GM19463 (cell line): ENCODE measurements around the gene PATE1.
"Not testable (repeated sequence)": the region's sequence is repeated elsewhere in the genome, so short reads cannot be mapped to it uniquely, and the experiment has no call there.

ENCODE experiments used
- ATAC-seq: cut with Tn5 transposase; IDR thresholded peaks from one replicate; pipeline ENCODE4 v1.9.1; 2021; ENCODE audit warnings: mild to moderate bottlenecking, moderate library complexity; ENCODE audit not compliant: unreplicated experiment

PATE1 gene

DNA sequence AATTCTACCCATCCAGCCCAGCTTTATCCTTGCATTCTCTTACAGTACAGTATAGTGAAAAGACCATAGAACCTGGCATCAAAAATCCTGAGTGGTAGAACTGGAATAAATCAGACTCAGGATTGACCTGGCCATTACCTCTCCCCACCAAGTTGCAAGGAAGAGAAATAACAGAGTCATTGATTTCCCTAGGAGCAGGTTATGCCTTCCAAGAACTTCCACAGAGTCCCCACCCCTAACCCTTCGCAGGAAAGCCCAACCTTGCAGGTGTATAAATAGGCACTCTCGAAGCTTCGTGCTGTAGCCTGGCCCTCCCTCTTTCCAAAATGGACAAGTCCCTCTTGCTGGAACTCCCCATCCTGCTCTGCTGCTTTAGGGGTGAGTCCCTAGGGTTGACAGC lies at the start of gene PATE1:
Gene PATE1 (plus strand): TSS at position 301 of the 400 bp plus-strand sequence. CDS start 26 bp downstream, at position 327.
- no peak for ATAC-seq

DNA sequence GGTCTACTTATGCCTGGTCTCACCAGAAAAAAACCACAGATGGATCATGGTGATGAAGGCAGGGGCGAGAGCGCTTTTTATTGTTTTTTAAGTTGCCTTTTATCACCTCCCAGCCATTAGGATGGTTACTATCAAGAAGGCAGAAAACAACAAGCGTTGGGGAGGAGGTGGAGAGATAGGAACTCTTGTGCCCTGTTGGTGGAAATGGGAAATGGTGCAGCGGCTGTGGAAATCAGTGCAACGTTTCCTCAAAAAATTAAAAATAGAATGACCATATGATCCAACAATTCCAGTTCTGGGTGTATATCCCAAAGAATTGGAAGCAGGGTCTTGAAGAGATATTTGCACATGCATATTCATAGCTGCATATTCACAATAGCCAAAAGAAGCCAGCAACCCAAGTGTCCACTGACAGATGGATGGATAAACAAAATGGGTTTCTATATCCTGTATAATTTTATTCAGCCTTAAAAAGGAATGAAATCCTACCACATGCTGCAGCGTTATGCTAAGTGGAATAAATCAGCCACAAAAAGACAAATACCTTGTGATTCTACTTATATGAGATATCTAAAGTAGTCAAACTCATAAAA lies 45.0 kb upstream of the PATE1 start:
- no peak for ATAC-seq

- no peak for ATAC-seq
Measured at GRCh38 chr11:125701858-125702621, 44.0 kb upstream of the PATE1 start.

GRCh38 chr11:125704686-125705085 lies 41.4 kb upstream of the PATE1 start:
- not testable (repeated sequence) for ATAC-seq

DNA sequence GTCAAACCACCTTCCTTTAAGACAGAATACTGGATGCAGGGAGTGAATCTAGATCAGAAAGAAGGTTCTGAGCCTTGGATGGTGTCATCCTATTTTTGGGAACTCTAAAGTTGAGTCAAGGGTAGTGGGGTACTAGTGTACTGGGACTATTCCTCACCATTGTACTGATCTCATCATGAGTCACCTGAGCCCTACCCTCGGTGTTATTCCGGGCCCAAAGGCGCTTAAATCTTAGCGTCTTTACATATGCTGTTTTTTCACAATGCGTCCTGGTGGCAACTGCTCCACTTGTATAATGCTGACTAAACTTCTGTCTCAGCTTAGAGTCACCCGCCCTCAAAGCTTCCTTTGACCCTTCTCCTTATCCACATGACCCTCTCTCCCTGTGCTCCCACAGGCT lies 25.3 kb upstream of the PATE1 start:
- no peak for ATAC-seq

DNA sequence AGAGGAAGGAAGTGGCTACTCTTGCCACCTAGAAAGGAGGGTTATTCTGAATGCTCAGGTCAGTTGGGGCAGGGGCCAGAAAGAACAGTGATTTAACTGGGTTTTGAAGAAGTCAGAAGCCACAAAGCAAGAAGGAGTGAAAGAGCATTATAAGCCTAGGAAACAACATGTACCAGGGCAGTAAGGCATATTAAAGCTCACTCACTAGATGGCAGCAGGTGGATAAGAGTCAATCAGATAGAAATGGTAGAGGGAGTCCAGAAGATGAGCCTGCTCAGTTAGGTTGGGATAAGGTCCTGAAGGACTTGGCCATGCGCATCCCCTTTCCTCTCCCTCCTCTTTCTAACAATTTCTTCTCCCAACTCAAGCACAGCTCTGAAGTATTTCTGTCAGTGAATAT lies 22.0 kb upstream of the PATE1 start:
- no peak for ATAC-seq

DNA sequence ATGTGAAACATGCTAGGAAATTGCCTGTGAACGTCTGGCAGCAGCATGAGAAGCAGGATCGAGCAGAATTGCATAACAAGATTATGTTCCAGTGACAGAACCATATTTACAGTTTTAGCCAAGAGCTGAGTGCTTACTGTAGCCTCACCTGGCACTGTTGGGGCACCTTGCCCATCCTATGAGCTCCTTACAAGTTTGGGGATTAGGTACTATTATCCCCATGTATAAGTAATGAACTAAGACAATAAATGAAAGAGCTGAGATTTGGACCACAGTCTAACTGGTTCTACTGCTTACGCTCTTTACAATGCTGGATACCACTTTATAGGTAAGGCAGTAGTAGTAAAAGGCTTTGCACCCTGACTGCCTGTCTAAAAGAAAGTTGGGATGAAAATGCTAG lies 17.1 kb upstream of the PATE1 start:
- ATAC-seq: no peak

- no peak for ATAC-seq
Measured at GRCh38 chr11:125740617-125741016, 5.5 kb upstream of the PATE1 start.

DNA sequence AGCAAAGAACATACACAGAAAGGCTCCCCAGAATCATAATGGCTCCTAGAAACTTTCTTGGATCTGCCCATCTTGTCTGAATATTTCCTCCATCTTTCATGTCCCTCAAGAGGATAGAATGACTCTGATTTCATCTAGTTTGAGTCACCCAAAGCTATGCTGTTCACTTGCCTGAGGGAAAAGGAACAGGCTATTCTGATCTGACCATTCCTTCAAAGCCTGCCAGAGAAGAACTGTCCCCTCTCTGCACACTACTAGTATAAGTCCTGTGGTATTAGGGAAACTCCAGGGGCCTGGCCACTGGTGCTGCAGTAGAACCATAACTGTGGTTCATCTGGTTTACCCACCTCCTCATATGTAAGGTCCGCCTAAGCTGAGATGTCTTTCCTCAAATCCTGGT lies 2.4 kb upstream of the PATE1 start:
- ATAC-seq: no peak

- no peak for ATAC-seq
Measured at GRCh38 chr11:125750629-125751028, 4.5 kb downstream of the PATE1 start.

DNA sequence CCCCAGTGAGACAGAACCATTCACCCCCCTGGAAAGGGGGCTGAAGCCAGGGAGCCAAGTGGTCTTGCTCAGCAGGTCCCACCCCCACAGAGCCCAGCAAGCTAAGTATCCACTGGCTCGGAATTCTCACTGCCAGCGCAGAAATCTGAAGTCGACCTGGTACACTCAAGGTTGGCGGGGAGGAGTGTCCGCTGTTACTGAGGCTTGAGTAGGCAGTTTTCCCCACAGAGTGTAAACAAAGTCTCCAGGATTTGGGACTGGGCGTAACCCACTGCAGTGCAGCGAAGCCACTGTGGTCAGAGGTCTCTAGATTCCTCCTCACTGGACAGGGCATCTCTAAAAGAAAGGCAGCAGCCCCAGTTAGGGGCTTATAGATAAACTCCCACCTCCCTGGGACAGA lies 10.0 kb downstream of the PATE1 start:
- ATAC-seq: no peak

DNA sequence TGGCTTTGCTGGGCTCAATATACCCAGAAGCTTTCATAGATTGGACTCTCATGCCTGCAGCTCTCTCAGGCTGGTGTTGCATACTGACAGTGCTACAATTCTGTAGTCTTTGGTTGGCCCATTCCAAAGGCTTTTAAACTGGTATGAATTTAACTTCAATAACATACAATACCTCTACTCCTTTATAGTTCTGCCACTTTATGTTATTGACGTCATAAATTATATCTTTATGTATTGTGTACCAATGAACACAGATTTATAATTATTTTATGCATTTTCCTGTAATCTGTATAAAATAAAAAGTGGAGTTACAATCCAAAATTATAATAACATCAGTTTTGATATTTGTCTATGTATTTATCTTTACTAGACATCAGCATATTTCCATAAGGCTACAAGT lies 16.4 kb downstream of the PATE1 start:
- ATAC-seq: no peak

GRCh38 chr11:125763483-125763882 lies 17.4 kb downstream of the PATE1 start:
- no peak for ATAC-seq

- no peak for ATAC-seq
Measured at GRCh38 chr11:125766251-125766650, 20.2 kb downstream of the PATE1 start.

- no peak for ATAC-seq
Measured at GRCh38 chr11:125768336-125769046, 22.4 kb downstream of the PATE1 start.

GRCh38 chr11:125770583-125770982 lies 24.5 kb downstream of the PATE1 start:
- no peak for ATAC-seq

DNA sequence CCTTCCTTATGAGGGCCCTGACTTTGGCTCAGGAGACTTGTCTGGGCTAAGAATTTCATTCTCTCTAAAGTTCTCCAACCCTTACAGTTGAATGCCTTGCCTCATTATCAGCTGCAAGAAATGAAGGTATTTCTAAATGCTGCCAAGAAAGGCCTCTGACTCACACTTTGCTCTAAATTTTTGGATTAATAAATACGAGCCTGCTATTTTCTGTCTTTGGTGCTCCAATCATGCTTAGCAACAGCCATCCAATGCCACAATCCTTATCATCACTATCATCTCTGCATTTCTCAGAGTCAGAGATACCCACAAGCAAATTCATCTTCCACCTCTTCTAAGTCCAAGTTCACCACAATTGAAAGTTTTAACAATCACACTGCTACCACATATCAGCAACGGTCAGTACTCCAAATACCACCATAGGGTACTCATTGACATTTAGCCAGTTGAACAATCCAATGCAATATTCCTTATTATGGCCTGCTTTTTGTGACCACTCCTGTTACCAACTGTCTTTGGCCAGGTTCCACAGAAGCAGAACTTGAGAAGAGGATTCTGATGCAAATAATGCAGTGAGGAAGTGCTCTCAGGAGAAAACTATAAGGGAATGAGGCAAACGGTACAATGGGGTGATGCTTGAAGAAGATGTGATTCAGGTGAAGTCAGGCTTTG lies 26.9 kb downstream of the PATE1 start:
- no peak for ATAC-seq

DNA sequence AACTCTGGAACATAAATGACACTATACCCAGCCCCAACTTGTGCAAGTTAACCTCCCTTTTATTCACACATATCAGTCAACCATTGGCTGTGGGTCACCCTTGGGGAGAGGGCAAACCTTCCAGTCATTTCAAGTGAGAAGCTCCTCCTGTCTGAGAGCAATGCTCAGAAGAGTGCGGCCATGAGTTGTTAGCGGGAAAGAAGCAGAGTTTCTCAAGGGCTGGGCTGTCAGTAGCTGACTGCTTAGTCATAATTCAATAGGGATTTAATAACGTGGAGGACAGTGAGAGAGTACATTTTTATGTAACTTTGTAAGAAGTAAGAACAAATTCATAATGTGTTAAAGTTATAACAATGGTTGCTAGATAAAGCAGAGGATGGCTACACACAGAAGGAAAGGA lies 27.4 kb downstream of the PATE1 start:
- ATAC-seq: no peak

GRCh38 chr11:125777309-125777708 lies 31.2 kb downstream of the PATE1 start:
- ATAC-seq: no peak

DNA sequence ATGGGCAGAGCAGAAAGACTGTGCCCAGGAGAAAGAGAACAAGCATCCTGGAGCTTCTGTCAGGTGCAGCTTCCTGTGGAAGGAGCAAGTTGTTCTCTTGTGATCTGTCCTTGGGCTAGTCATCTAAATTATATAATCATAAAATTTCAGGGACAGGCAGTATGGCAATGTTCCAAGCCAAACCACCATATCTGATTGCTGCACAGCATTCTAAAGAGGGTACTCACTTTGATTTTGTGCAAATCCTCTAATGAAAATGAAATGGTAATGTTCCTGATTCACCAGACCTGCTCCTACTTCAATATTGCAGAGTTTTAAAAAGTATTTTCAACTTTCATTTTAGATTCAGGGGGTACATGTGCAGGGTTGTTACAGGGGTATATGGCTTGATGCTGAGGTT lies 32.6 kb downstream of the PATE1 start, which contains the start of gene PATE2:
Gene PATE2 (minus strand): TSS at position 101 of the 400 bp plus-strand sequence. CDS start 55 bp downstream, at position 46.
- ATAC-seq: no peak

DNA sequence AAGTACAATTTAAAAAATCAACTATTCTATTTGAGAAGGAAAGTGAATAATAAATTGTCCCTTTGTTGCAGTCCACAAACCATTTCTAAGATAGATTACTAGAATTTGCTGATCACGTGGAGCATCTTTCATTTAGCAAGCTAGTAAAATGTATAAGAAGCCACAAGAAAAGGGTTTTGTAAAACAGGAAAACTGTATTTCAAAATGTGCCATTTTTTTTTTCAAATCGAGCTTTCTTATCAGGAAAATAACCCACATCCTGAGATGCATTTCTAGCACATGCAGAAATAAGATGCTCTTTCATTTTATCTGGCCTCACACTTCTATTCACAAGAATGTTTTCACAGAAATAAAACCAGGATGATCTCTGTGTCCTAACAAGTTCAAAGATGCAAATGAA lies 38.6 kb downstream of the PATE1 start:
- no peak for ATAC-seq
